ENCODE results near the gene KCTD5. TPM values are rescaled to one million over a fixed set of nuclear protein-coding genes. Genes with fewer than 3 reads are reported as not detected.

KCTD5 gene
- total and polyA plus RNA-seq, 2 of the 8 experiments (the other 6 are each of a cell fraction or from before 2014, with no cell fraction given), result 26.6 to 31.8 TPM

GRCh38 chr16:2756288-2757015 lies 74.1 kb downstream of the KCTD5 start (continued):
- TF ChIP-seq CHD7 (IDR thresholded peaks at IDR 0.05; ENCODE audit: insufficient replicate concordance, low read length) (no peak), CTCF (IDR thresholded peaks at IDR 0.05; ENCODE audit: control extremely low read depth in 1 of 3, insufficient read depth in 1 of 3, low read depth in 1 of 3, low read length in 3 of 3) (no peak), TBP (IDR thresholded peaks at IDR 0.05; ENCODE audit: low read depth, low read length) (no peak), SIN3A (conservative IDR thresholded peaks at IDR 0.05 in 1 of 2, IDR thresholded peaks at IDR 0.05 in 1 of 2; ENCODE audit: low read depth in 1 of 2, low read length in 2 of 2) (no peak), CHD1 (IDR thresholded peaks at IDR 0.05; ENCODE audit: low read depth, low read length) (no peak), CHD2 (IDR thresholded peaks at IDR 0.05; ENCODE audit: low read length) (no peak), JUND (IDR thresholded peaks at IDR 0.05; ENCODE audit: low read length) (no peak), BACH1 (IDR thresholded peaks at IDR 0.05; ENCODE audit: low read length) (no peak)
